Memory B cell (primary cell): Measurements from ENCODE around the gene GSAP.
A peak's percentile ranks its signal among the peaks of the same experiment; 100 is the strongest.
"Not testable (repeated sequence)": the region's sequence is repeated elsewhere in the genome, so short reads cannot be mapped to it uniquely, and the experiment has no call there.

Experiments
- ATAC-seq: fragments of 150-1000 bp; cut with Tn5 transposase; 2 replicates; pipeline ENCODE4 v1.10.0; 2021; ENCODE audit warnings: low read depth, mild to moderate bottlenecking, moderate library complexity
- DNase-seq, 2 donors: peaks; one replicate each; pipeline ENCODE4 v3.0.0; 2022; ENCODE audit warnings: low spot score in 2 of 2
- H3K27ac Mint-ChIP-seq: one replicate; pipeline ENCODE4 v1.8.0; 2022; ENCODE audit warnings: mild to moderate bottlenecking, moderate library complexity, mixed read lengths
- H3K27me3 Mint-ChIP-seq: one replicate; pipeline ENCODE4 v1.8.0; 2022; ENCODE audit warnings: mixed read lengths
- H3K36me3 Mint-ChIP-seq: one replicate; pipeline ENCODE4 v1.8.0; 2022; ENCODE audit warnings: mild to moderate bottlenecking, mixed read lengths
- H3K4me1 Mint-ChIP-seq: one replicate; pipeline ENCODE4 v1.8.0; 2022; ENCODE audit warnings: mixed read lengths
- H3K4me3 Mint-ChIP-seq: one replicate; pipeline ENCODE4 v1.8.0; 2022; ENCODE audit warnings: mild to moderate bottlenecking, moderate library complexity, mixed read lengths
- H3K9me3 Mint-ChIP-seq: one replicate; pipeline ENCODE4 v1.8.0; 2022; ENCODE audit warnings: mixed read lengths

Gene GSAP

GRCh38 chr7:77281780-77282478, 134.2 kb downstream of the GSAP start:
- Mint-ChIP-seq H3K9me3 (peaks cover 4% of the 10 kb centered on the region), H3K27me3 (no peaks in the 10 kb centered on the region), H3K27ac (peak overlapping the region; percentile 26), H3K36me3 (peaks cover 12% of the 10 kb centered on the region), H3K4me1 (peaks cover 5% of the 10 kb centered on the region), H3K4me3 (no peak overlapping the region)
- ATAC-seq, result no peak
- no peak for DNase-seq

GRCh38 chr7:77276120-77276519, 140.0 kb downstream of the GSAP start:
- peaks cover 8% of the 10 kb centered on the region for H3K36me3 Mint-ChIP-seq
- no peak overlapping the region for H3K27ac Mint-ChIP-seq
- peaks cover 6% of the 10 kb centered on the region for H3K4me1 Mint-ChIP-seq
- no peaks in the 10 kb centered on the region for H3K27me3 Mint-ChIP-seq
- no peaks in the 10 kb centered on the region for H3K9me3 Mint-ChIP-seq
- ATAC-seq, result peak; percentile 62
- no peak for DNase-seq
- no peak overlapping the region for H3K4me3 Mint-ChIP-seq

GRCh38 chr7:77275663-77276062, 140.5 kb downstream of the GSAP start:
- H3K9me3 Mint-ChIP-seq, DNase-seq, H3K27ac Mint-ChIP-seq, H3K4me3 Mint-ChIP-seq, H3K36me3 Mint-ChIP-seq, H3K27me3 Mint-ChIP-seq, ATAC-seq, H3K4me1 Mint-ChIP-seq: not testable (repeated sequence)

- no peak overlapping the region for H3K27ac Mint-ChIP-seq
- no peaks in the 10 kb centered on the region for H3K27me3 Mint-ChIP-seq
- no peak for DNase-seq
- H3K9me3 Mint-ChIP-seq, result no peaks in the 10 kb centered on the region
- H3K36me3 Mint-ChIP-seq, result peaks cover 3% of the 10 kb centered on the region
- H3K4me3 Mint-ChIP-seq, result no peak overlapping the region
- no peak for ATAC-seq
- peaks cover 29% of the 10 kb centered on the region for H3K4me1 Mint-ChIP-seq
These were observed 144.4 kb downstream of the GSAP start for GRCh38 chr7:77271766-77272165.

GRCh38 chr7:77270094-77270480, 146.1 kb downstream of the GSAP start:
- ATAC-seq (no peak), DNase-seq (no peak)
- no peaks in the 10 kb centered on the region for H3K36me3 Mint-ChIP-seq
- H3K9me3 Mint-ChIP-seq, result no peaks in the 10 kb centered on the region
- H3K27ac Mint-ChIP-seq, result peak overlapping the region; percentile 46
- H3K4me1 Mint-ChIP-seq, result peaks cover 32% of the 10 kb centered on the region
- H3K27me3 Mint-ChIP-seq, result no peaks in the 10 kb centered on the region
- peak overlapping the region; percentile 74 for H3K4me3 Mint-ChIP-seq

- Mint-ChIP-seq H3K36me3 (no peaks in the 10 kb centered on the region), H3K4me1 (peaks cover 32% of the 10 kb centered on the region), H3K27me3 (no peaks in the 10 kb centered on the region), H3K27ac (peak overlapping the region; percentile 46), H3K4me3 (peak overlapping the region; percentile 74), H3K9me3 (no peaks in the 10 kb centered on the region)
- DNase-seq (peak in 1 of 2 donors; percentile 6), ATAC-seq (peak; percentile 74)
These were observed 146.6 kb downstream of the GSAP start for GRCh38 chr7:77269360-77270093.

GRCh38 chr7:77266291-77266794, 149.8 kb downstream of the GSAP start:
- Mint-ChIP-seq H3K9me3 (no peaks in the 10 kb centered on the region), H3K4me3 (no peak overlapping the region), H3K36me3 (no peaks in the 10 kb centered on the region), H3K27me3 (no peaks in the 10 kb centered on the region), H3K27ac (peak overlapping the region; percentile 74), H3K4me1 (peaks cover 32% of the 10 kb centered on the region)
- no peak for DNase-seq
- no peak for ATAC-seq

- H3K4me3 Mint-ChIP-seq, result no peak overlapping the region
- DNase-seq, result no peak
- peaks cover 30% of the 10 kb centered on the region for H3K4me1 Mint-ChIP-seq
- H3K27me3 Mint-ChIP-seq, result no peaks in the 10 kb centered on the region
- no peaks in the 10 kb centered on the region for H3K9me3 Mint-ChIP-seq
- H3K27ac Mint-ChIP-seq, result peak overlapping the region; percentile 74
- ATAC-seq, result peak; percentile 35
- no peaks in the 10 kb centered on the region for H3K36me3 Mint-ChIP-seq
These were observed 150.5 kb downstream of the GSAP start for GRCh38 chr7:77265666-77266065.

GRCh38 chr7:77262316-77262715, 153.8 kb downstream of the GSAP start:
- ATAC-seq, result no peak
- Mint-ChIP-seq H3K4me3 (no peak overlapping the region), H3K36me3 (no peaks in the 10 kb centered on the region), H3K27ac (no peak overlapping the region), H3K9me3 (no peaks in the 10 kb centered on the region), H3K27me3 (no peaks in the 10 kb centered on the region), H3K4me1 (peaks cover 9% of the 10 kb centered on the region)
- DNase-seq, result no peak
